Mesendoderm (in vitro differentiated cells): ENCODE measurements around the gene CYSLTR2.

Experiments
- DNase-seq: peaks from one replicate; pipeline ENCODE4 v3.0.0; 2013
- H2AK5ac ChIP-seq: 2 replicates; pipeline ENCODE4 v1.6.1; 2013; ENCODE audit warnings: low read length, inconsistent platforms
- H2BK120ac ChIP-seq: 2 replicates; pipeline ENCODE4 v1.6.1; 2013; ENCODE audit warnings: low read depth, mild to moderate bottlenecking, low read length, moderate library complexity, mixed read lengths
- H2BK15ac ChIP-seq: replicated peaks from 2 replicates; pipeline ENCODE4 v1.6.1; 2013; ENCODE audit warnings: low read depth, mild to moderate bottlenecking, moderate library complexity
- H2BK5ac ChIP-seq: 2 replicates; pipeline ENCODE4 v1.6.1; 2013; ENCODE audit warnings: low read length, inconsistent platforms
- H3K18ac ChIP-seq: 2 replicates; pipeline ENCODE4 v1.6.1; 2013; ENCODE audit warnings: mild to moderate bottlenecking, low read length, mixed read lengths
- H3K23ac ChIP-seq: one replicate; pipeline ENCODE4 v1.6.1; 2013; ENCODE audit warnings: low read length
- H3K27ac ChIP-seq: 2 replicates; pipeline ENCODE4 v1.5.1; 2013; ENCODE audit warnings: low read depth, mild to moderate bottlenecking, inconsistent platforms, low read length, moderate library complexity
- H3K27me3 ChIP-seq: 2 replicates; pipeline ENCODE4 v1.6.1; 2013; ENCODE audit warnings: low read length, control low read depth, mild to moderate bottlenecking, inconsistent platforms; ENCODE audit not compliant: insufficient read depth, poor library complexity
- H3K36me3 ChIP-seq: 2 replicates; pipeline ENCODE4 v1.6.1; 2013; ENCODE audit warnings: low read length, inconsistent platforms; ENCODE audit not compliant: control insufficient read depth, insufficient read depth
- H3K4ac ChIP-seq: one replicate; pipeline ENCODE4 v1.6.1; 2013; ENCODE audit warnings: low read depth, mild to moderate bottlenecking, low read length, moderate library complexity
- H3K4me1 ChIP-seq: 2 replicates; pipeline ENCODE4 v1.6.1; 2013; ENCODE audit warnings: low read depth, low read length, inconsistent platforms; ENCODE audit not compliant: control insufficient read depth
- H3K4me2 ChIP-seq: 2 replicates; pipeline ENCODE4 v1.6.1; 2013; ENCODE audit warnings: low read length
- H3K4me3 ChIP-seq: 2 replicates; pipeline ENCODE4 v1.5.1; 2013; ENCODE audit warnings: mild to moderate bottlenecking, low read length
- H3K56ac ChIP-seq: one replicate; pipeline ENCODE4 v1.6.1; 2013; ENCODE audit warnings: low read length
- H3K79me1 ChIP-seq: 2 replicates; pipeline ENCODE4 v1.6.1; 2013; ENCODE audit warnings: low read length, inconsistent platforms
- H3K79me2 ChIP-seq: 2 replicates; pipeline ENCODE4 v1.6.1; 2013; ENCODE audit warnings: mild to moderate bottlenecking, low read length; ENCODE audit not compliant: control insufficient read depth, insufficient read depth
- H3K9ac ChIP-seq: 2 replicates; pipeline ENCODE4 v1.6.1; 2013; ENCODE audit warnings: low read length, inconsistent platforms
- H4K5ac ChIP-seq: one replicate; pipeline ENCODE4 v1.6.1; 2013; ENCODE audit warnings: low read length
- H4K8ac ChIP-seq: one replicate; pipeline ENCODE4 v1.6.1; 2013; ENCODE audit warnings: low read depth, mild to moderate bottlenecking, control low read depth, low read length, moderate library complexity
- WGBS: extraction: QIAGEN DNeasy Blood & Tissue Kit; methylation state at CpG from one replicate; pipeline ENCODE4 v1.1.7; 2013; ENCODE audit warnings: low lambda C conversion rate, missing lambda C conversion rate; ENCODE audit not compliant: insufficient coverage; ENCODE audit errors: extremely low coverage; 5-methylcytosine and 5-hydroxymethylcytosine counted together

The CYSLTR2 gene

GRCh38 chr13:48681905-48682304 is 28.2 kb downstream of the CYSLTR2 start:
- no peak overlapping the region for H3K4ac ChIP-seq
- no peaks in the 10 kb centered on the region for H3K27me3 ChIP-seq
- no peak overlapping the region for H4K5ac ChIP-seq
- H3K9ac ChIP-seq = no peak overlapping the region
- H4K8ac ChIP-seq = no peak overlapping the region
- H3K4me1 ChIP-seq = no peaks in the 10 kb centered on the region
- no peak overlapping the region for H3K23ac ChIP-seq
- no peak for DNase-seq
- no peak overlapping the region for H3K18ac ChIP-seq
- no peaks in the 10 kb centered on the region for H3K79me1 ChIP-seq
- H3K36me3 ChIP-seq = no peaks in the 10 kb centered on the region
- H3K56ac ChIP-seq = no peak overlapping the region
- no peak overlapping the region for H2BK15ac ChIP-seq
- no peaks in the 10 kb centered on the region for H3K79me2 ChIP-seq
- H3K4me3 ChIP-seq = no peak overlapping the region
- no peak overlapping the region for H3K27ac ChIP-seq
- WGBS = no CpG with 5 or more reads among the region's 1 CpG
- H2BK120ac ChIP-seq = no peak overlapping the region
- no peak overlapping the region for H2BK5ac ChIP-seq
- no peak overlapping the region for H2AK5ac ChIP-seq
- H3K4me2 ChIP-seq = no peak overlapping the region

- H3K18ac ChIP-seq = no peak overlapping the region
- no CpG with 5 or more reads among the region's 2 CpGs for WGBS
- H3K4ac ChIP-seq = no peak overlapping the region
Observed at GRCh38 chr13:48682436-48682835, 28.7 kb downstream of the CYSLTR2 start.

GRCh38 chr13:48686636-48687210 is 33.0 kb downstream of the CYSLTR2 start:
- Histone ChIP-seq H4K5ac (no peak overlapping the region), H2BK5ac (no peak overlapping the region), H2AK5ac (no peak overlapping the region), H3K27ac (no peak overlapping the region), H3K79me2 (no peaks in the 10 kb centered on the region), H3K79me1 (no peaks in the 10 kb centered on the region), H3K23ac (no peak overlapping the region), H3K36me3 (no peaks in the 10 kb centered on the region), H3K4me2 (no peak overlapping the region), H2BK15ac (no peak overlapping the region), H4K8ac (no peak overlapping the region), H3K4ac (no peak overlapping the region), H3K9ac (no peak overlapping the region), H3K4me1 (no peaks in the 10 kb centered on the region), H3K27me3 (no peaks in the 10 kb centered on the region), H3K4me3 (no peak overlapping the region), H3K56ac (no peak overlapping the region), H3K18ac (no peak overlapping the region), H2BK120ac (no peak overlapping the region)
- no CpG with 5 or more reads among the region's 3 CpGs for WGBS
- no peak for DNase-seq

More at GRCh38 chr13:48682436-48682835, 28.7 kb downstream of the CYSLTR2 start:
- no peaks in the 10 kb centered on the region for H3K36me3 ChIP-seq
- no peak overlapping the region for H3K56ac ChIP-seq
- H2BK5ac ChIP-seq = no peak overlapping the region
- H3K9ac ChIP-seq = no peak overlapping the region
- H2BK15ac ChIP-seq = no peak overlapping the region
- H3K23ac ChIP-seq = no peak overlapping the region
- H3K27me3 ChIP-seq = no peaks in the 10 kb centered on the region
- no peaks in the 10 kb centered on the region for H3K79me2 ChIP-seq
- no peaks in the 10 kb centered on the region for H3K4me1 ChIP-seq
- no peak overlapping the region for H2AK5ac ChIP-seq
- no peak overlapping the region for H2BK120ac ChIP-seq
- no peak overlapping the region for H4K8ac ChIP-seq
- no peak overlapping the region for H4K5ac ChIP-seq
- H3K4me2 ChIP-seq = no peak overlapping the region
- DNase-seq = no peak
- H3K4me3 ChIP-seq = no peak overlapping the region
- no peaks in the 10 kb centered on the region for H3K79me1 ChIP-seq
- H3K27ac ChIP-seq = no peak overlapping the region

GRCh38 chr13:48687249-48687648 is 33.5 kb downstream of the CYSLTR2 start:
- Histone ChIP-seq H2BK5ac (no peak overlapping the region), H4K8ac (no peak overlapping the region), H3K27ac (no peak overlapping the region), H3K9ac (no peak overlapping the region), H3K79me1 (no peaks in the 10 kb centered on the region), H3K79me2 (no peaks in the 10 kb centered on the region), H2BK120ac (no peak overlapping the region), H3K4me3 (no peak overlapping the region), H3K4me2 (no peak overlapping the region), H4K5ac (no peak overlapping the region), H3K4me1 (no peaks in the 10 kb centered on the region), H3K18ac (no peak overlapping the region), H3K4ac (no peak overlapping the region), H2AK5ac (no peak overlapping the region), H2BK15ac (no peak overlapping the region), H3K56ac (no peak overlapping the region), H3K23ac (no peak overlapping the region), H3K36me3 (no peaks in the 10 kb centered on the region), H3K27me3 (no peaks in the 10 kb centered on the region)
- no peak for DNase-seq
- 100% methylated on average over 1 of the region's 3 CpGs for WGBS

- no CpG with 5 or more reads among the region's 3 CpGs for WGBS
- Histone ChIP-seq H3K79me1 (no peaks in the 10 kb centered on the region), H3K4me2 (no peak overlapping the region), H2AK5ac (no peak overlapping the region), H3K27me3 (no peaks in the 10 kb centered on the region), H3K36me3 (no peaks in the 10 kb centered on the region), H3K18ac (no peak overlapping the region), H3K56ac (no peak overlapping the region), H3K4me1 (no peaks in the 10 kb centered on the region), H4K5ac (no peak overlapping the region), H2BK5ac (no peak overlapping the region), H2BK120ac (no peak overlapping the region), H4K8ac (no peak overlapping the region), H3K27ac (no peak overlapping the region), H3K79me2 (no peaks in the 10 kb centered on the region), H3K4me3 (no peak overlapping the region), H2BK15ac (no peak overlapping the region), H3K9ac (no peak overlapping the region), H3K23ac (no peak overlapping the region), H3K4ac (no peak overlapping the region)
- DNase-seq = no peak
Observed at GRCh38 chr13:48693998-48694397, 40.3 kb downstream of the CYSLTR2 start.

GRCh38 chr13:48695776-48696175 is 42.0 kb downstream of the CYSLTR2 start:
- H4K8ac ChIP-seq = no peak overlapping the region
- H3K27me3 ChIP-seq = no peaks in the 10 kb centered on the region
- no peak overlapping the region for H3K56ac ChIP-seq
- H3K18ac ChIP-seq = no peak overlapping the region
- no peaks in the 10 kb centered on the region for H3K36me3 ChIP-seq
- H2BK5ac ChIP-seq = no peak overlapping the region
- no peak overlapping the region for H3K9ac ChIP-seq
- no peak overlapping the region for H3K4me3 ChIP-seq
- no peaks in the 10 kb centered on the region for H3K79me1 ChIP-seq
- no peak overlapping the region for H2BK15ac ChIP-seq
- no peak for DNase-seq
- H3K23ac ChIP-seq = no peak overlapping the region
- H3K79me2 ChIP-seq = no peaks in the 10 kb centered on the region
- no peaks in the 10 kb centered on the region for H3K4me1 ChIP-seq
- no CpG with 5 or more reads among the region's 2 CpGs for WGBS
- no peak overlapping the region for H2BK120ac ChIP-seq
- no peak overlapping the region for H2AK5ac ChIP-seq
- no peak overlapping the region for H3K4ac ChIP-seq
- H3K27ac ChIP-seq = no peak overlapping the region
- no peak overlapping the region for H3K4me2 ChIP-seq
- H4K5ac ChIP-seq = no peak overlapping the region
